A549 (cell line): ENCODE data around the gene DCLK2.

Experiments used
- BHLHE40 ChIP-seq: IDR thresholded peaks from 2 replicates; pipeline ENCODE4 v1.6.1; 2012; ENCODE audit warnings: low read depth, low read length, inconsistent platforms
- EP300 ChIP-seq, 2 experiments: fragments of >200 bp; sonication (Bioruptor Twin); formaldehyde crosslinking; IDR thresholded peaks; 2 replicates in 1 of 2; 3 replicates in 1 of 2; pipeline ENCODE4 v1.6.1; 2016 to 2017
- JUN ChIP-seq, 2 experiments: fragments of >200 bp; sonication (Bioruptor Twin); formaldehyde crosslinking; IDR thresholded peaks; 2 replicates in 1 of 2; 3 replicates in 1 of 2; pipeline ENCODE4 v1.6.1; 2016 to 2017
- MYC ChIP-seq: IDR thresholded peaks from 2 replicates; pipeline ENCODE4 v1.6.1; 2012; ENCODE audit warnings: mild to moderate bottlenecking, inconsistent platforms, low read length, improper control_type of control experiment, borderline replicate concordance
- POLR2A ChIP-seq: IDR thresholded peaks from 2 replicates; pipeline ENCODE4 v1.6.1; 2012; ENCODE audit warnings: mild to moderate bottlenecking, low read length
- RCOR1 ChIP-seq: fragments of 150-350 bp; IDR thresholded peaks from 2 replicates; pipeline ENCODE4 v1.6.1; 2014; ENCODE audit warnings: antibody characterized with exemption, low read length, low read depth
- RNF2 ChIP-seq: fragments of 200-600 bp; sonication (generic); IDR thresholded peaks from 2 replicates; pipeline ENCODE4 v1.6.1; 2016; ENCODE audit warnings: low read depth, mild to moderate bottlenecking, antibody characterized with exemption, moderate library complexity, borderline replicate concordance
- TF ChIP-seq, protein P1 (sequence below): IDR thresholded peaks from 2 replicates; pipeline ENCODE4 v1.6.1; 2012
- TF ChIP-seq, protein P2 (sequence below): fragments of >200 bp; sonication (Bioruptor Twin); formaldehyde crosslinking; IDR thresholded peaks from 3 replicates; pipeline ENCODE4 v1.5.1; 2016
- TF ChIP-seq, protein P3 (sequence below): fragments of 250-450 bp; sonication (Bioruptor Pico); IDR thresholded peaks from 2 replicates; pipeline ENCODE4 v1.5.0; 2021; ENCODE audit warnings: mild to moderate bottlenecking, moderate library complexity, borderline replicate concordance

DNA sequence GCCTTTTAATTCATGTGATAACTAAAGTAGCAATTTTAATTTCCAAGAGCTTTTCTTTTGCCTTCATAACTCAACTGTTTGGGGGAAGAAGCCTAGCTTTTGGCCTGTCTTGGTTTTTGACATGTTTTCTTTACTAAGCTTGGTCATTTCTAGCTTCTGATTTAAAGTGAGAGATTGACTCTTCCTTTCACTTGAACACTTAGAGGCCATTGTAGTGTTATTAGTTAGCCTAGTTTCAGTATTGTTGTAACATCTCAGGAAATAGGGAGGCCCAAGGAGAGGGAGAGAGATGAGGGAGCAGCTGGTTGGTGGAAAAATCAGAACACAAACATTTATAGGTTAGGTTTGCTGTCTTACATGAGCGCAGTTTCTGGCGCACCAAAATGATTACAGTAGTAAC is 44.8 kb downstream of the DCLK2 start:
- TF ChIP-seq JUN (IDR thresholded peaks at IDR 0.05) = no peak
- no peak for TF ChIP-seq POLR2A
- TF ChIP-seq, protein P1, sequence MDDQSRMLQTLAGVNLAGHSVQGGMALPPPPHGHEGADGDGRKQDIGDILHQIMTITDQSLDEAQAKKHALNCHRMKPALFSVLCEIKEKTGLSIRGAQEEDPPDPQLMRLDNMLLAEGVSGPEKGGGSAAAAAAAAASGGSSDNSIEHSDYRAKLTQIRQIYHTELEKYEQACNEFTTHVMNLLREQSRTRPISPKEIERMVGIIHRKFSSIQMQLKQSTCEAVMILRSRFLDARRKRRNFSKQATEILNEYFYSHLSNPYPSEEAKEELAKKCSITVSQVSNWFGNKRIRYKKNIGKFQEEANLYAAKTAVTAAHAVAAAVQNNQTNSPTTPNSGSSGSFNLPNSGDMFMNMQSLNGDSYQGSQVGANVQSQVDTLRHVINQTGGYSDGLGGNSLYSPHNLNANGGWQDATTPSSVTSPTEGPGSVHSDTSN = no peak
- TF ChIP-seq, protein P2, sequence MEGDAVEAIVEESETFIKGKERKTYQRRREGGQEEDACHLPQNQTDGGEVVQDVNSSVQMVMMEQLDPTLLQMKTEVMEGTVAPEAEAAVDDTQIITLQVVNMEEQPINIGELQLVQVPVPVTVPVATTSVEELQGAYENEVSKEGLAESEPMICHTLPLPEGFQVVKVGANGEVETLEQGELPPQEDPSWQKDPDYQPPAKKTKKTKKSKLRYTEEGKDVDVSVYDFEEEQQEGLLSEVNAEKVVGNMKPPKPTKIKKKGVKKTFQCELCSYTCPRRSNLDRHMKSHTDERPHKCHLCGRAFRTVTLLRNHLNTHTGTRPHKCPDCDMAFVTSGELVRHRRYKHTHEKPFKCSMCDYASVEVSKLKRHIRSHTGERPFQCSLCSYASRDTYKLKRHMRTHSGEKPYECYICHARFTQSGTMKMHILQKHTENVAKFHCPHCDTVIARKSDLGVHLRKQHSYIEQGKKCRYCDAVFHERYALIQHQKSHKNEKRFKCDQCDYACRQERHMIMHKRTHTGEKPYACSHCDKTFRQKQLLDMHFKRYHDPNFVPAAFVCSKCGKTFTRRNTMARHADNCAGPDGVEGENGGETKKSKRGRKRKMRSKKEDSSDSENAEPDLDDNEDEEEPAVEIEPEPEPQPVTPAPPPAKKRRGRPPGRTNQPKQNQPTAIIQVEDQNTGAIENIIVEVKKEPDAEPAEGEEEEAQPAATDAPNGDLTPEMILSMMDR = no peak
- TF ChIP-seq EP300 (IDR thresholded peaks at IDR 0.05) = no peak
- TF ChIP-seq RCOR1 = no peak
- TF ChIP-seq MYC = no peak
- no peak for TF ChIP-seq RNF2
- TF ChIP-seq, protein P3, sequence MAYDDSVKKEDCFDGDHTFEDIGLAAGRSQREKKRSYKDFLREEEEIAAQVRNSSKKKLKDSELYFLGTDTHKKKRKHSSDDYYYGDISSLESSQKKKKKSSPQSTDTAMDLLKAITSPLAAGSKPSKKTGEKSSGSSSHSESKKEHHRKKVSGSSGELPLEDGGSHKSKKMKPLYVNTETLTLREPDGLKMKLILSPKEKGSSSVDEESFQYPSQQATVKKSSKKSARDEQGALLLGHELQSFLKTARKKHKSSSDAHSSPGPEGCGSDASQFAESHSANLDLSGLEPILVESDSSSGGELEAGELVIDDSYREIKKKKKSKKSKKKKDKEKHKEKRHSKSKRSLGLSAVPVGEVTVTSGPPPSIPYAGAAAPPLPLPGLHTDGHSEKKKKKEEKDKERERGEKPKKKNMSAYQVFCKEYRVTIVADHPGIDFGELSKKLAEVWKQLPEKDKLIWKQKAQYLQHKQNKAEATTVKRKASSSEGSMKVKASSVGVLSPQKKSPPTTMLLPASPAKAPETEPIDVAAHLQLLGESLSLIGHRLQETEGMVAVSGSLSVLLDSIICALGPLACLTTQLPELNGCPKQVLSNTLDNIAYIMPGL (CRISPR knock-in tag) = no peak
- no peak for TF ChIP-seq BHLHE40
